LoVo (cell line): ENCODE measurements around the gene ABL2.
"Not testable (repeated sequence)": the region's sequence is repeated elsewhere in the genome, so short reads cannot be mapped to it uniquely, and the experiment has no call there.

Experiments used
- DNase-seq: peaks from one replicate; pipeline ENCODE4 v3.0.0-alpha.2; 2016; ENCODE audit warnings: low spot score

The ABL2 gene

GRCh38 chr1:179135168-179135567 lies 94.3 kb downstream of the ABL2 start:
- DNase-seq, result not testable (repeated sequence)

- peak; percentile 27 for DNase-seq
These were observed 99.6 kb downstream of the ABL2 start for GRCh38 chr1:179129702-179130473.

- no peak for DNase-seq
These were observed 101.0 kb downstream of the ABL2 start for GRCh38 chr1:179128520-179128919.

- no peak for DNase-seq
These were observed 102.1 kb downstream of the ABL2 start for GRCh38 chr1:179127163-179127895.

GRCh38 chr1:179126338-179127060 lies 103.0 kb downstream of the ABL2 start:
- DNase-seq, result no peak

GRCh38 chr1:179124873-179125272 lies 104.6 kb downstream of the ABL2 start:
- DNase-seq, result no peak

- DNase-seq, result no peak
These were observed 108.1 kb downstream of the ABL2 start for GRCh38 chr1:179121159-179121938.

GRCh38 chr1:179120736-179121135 lies 108.7 kb downstream of the ABL2 start:
- no peak for DNase-seq

GRCh38 chr1:179119513-179119912 lies 110.0 kb downstream of the ABL2 start:
- no peak for DNase-seq

- no peak for DNase-seq
These were observed 114.3 kb downstream of the ABL2 start for GRCh38 chr1:179115181-179115580.

GRCh38 chr1:179108644-179109043 lies 120.8 kb downstream of the ABL2 start:
- no peak for DNase-seq

- no peak for DNase-seq
These were observed 121.5 kb downstream of the ABL2 start for GRCh38 chr1:179107706-179108629.

GRCh38 chr1:179105393-179105792 lies 124.1 kb downstream of the ABL2 start:
- DNase-seq, result no peak

- no peak for DNase-seq
These were observed 124.7 kb downstream of the ABL2 start for GRCh38 chr1:179104611-179105250.

- no peak for DNase-seq
These were observed 125.5 kb downstream of the ABL2 start for GRCh38 chr1:179103999-179104398.

- DNase-seq, result no peak
These were observed 127.9 kb downstream of the ABL2 start for GRCh38 chr1:179101566-179101965.

- no peak for DNase-seq
These were observed 129.6 kb downstream of the ABL2 start for GRCh38 chr1:179099891-179100290.

GRCh38 chr1:179095924-179096323 lies 133.6 kb downstream of the ABL2 start:
- no peak for DNase-seq

GRCh38 chr1:179095377-179095776 lies 134.1 kb downstream of the ABL2 start:
- DNase-seq, result no peak

GRCh38 chr1:179094818-179095217 lies 134.7 kb downstream of the ABL2 start:
- no peak for DNase-seq
